NB4 (cell line): ENCODE results near the gene LRMDA.

Source experiments
- CTCF ChIP-seq: IDR thresholded peaks from one replicate; pipeline ENCODE4 v1.5.1; 2012; ENCODE audit warnings: low read depth, low read length
- POLR2A ChIP-seq: IDR thresholded peaks from 2 replicates; pipeline ENCODE4 v1.6.1; 2011; ENCODE audit warnings: mild to moderate bottlenecking; ENCODE audit not compliant: insufficient read length; ENCODE audit errors: extremely low read depth
- TF ChIP-seq, protein P1 (sequence below): IDR thresholded peaks from 2 replicates; pipeline ENCODE4 v1.6.1; 2011; ENCODE audit warnings: low read depth, low read length

DNA sequence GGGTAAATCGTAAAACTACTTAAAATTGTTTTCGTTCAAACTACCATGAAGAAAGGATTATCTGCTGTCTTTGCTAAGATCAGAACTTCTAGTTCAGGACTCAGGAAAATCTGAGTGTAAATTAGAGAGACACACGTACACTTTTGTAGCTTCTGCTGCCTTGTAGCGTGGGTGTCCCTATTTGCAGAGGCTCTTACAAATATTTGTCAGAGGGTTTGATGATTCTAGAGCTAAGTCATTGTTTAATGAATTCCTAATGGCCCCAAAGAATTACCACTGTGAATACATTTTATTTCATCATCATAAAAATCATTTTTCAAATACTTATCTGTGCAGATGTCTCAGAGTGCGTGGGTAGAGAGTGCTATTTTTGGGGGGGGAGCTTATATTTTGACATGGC lies 314.9 kb downstream of the LRMDA start:
- no peak for TF ChIP-seq CTCF
- TF ChIP-seq POLR2A: no peak
- TF ChIP-seq, protein P1, sequence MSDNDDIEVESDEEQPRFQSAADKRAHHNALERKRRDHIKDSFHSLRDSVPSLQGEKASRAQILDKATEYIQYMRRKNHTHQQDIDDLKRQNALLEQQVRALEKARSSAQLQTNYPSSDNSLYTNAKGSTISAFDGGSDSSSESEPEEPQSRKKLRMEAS: no peak
